GM12875 (cell line): Measurements from ENCODE around the gene EDEM1.

Source experiments
- H3K4me3 ChIP-seq: one replicate; pipeline ENCODE4 v1.5.1; 2011; ENCODE audit warnings: low read depth, low read length, control low read depth
- CTCF ChIP-seq: IDR thresholded peaks from 2 replicates; pipeline ENCODE4 v1.5.1; 2011; ENCODE audit warnings: low read depth, mild to moderate bottlenecking, control low read depth, inconsistent platforms, low read length, moderate library complexity, borderline replicate concordance; ENCODE audit not compliant: insufficient read depth

The EDEM1 gene

DNA sequence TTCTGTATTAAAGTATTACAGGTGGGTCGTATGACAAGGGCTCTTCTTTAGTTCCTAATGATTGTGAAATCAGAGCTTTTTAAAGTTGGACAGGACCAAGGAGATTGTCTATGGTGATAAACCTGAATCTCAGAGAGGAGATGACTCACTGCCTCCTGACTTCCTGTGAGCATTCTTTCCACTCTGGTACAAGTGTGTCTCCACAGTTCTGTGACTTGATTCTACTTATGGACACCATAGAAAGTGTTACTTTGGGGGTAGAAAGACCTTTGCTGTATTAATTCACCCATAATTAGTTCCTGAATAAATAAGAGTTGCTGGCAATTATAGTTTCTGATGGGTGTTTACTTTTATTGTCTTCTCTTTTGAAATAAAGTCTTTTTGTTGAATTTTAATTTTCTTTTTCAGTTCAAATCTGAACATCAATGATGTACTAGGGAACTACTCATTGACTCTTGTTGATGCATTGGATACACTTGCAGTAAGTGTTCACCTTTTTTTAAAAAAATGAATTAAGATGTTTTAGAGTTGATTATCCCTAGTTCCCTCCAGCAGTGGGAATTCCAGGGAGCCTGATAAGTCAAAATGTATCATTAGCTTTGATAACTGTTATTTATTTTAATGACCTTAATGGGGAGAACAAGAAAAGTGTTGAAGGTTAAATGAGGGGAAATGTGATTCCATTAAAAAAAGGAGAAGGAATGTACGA, 7.4 kb downstream of the EDEM1 start:
- H3K4me3 ChIP-seq = no peak overlapping the region
- TF ChIP-seq CTCF = no peak

DNA sequence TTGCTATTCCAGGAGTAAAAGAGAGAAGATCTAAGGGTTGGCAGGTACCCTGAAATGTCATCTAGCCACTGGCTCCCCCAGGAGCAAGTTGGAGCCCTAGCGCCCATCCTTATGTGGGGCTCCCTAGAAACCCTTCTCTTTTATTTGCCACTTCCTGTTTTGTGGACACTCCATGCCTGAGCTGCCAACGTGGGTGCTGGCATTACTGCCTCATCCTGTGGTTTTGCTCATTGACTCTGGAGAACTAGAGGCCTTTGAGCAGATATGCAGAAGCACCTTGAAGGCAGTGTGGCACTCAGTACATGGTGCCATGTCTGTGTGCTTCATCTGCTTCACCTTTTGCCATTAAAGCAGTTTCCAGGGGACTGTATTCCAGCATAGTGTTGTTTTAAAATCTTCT, 8.1 kb downstream of the EDEM1 start:
- no peak for TF ChIP-seq CTCF
- no peak overlapping the region for H3K4me3 ChIP-seq

GRCh38 chr3:5197022-5197421, 9.5 kb downstream of the EDEM1 start:
- no peak for TF ChIP-seq CTCF
- H3K4me3 ChIP-seq = no peak overlapping the region

DNA sequence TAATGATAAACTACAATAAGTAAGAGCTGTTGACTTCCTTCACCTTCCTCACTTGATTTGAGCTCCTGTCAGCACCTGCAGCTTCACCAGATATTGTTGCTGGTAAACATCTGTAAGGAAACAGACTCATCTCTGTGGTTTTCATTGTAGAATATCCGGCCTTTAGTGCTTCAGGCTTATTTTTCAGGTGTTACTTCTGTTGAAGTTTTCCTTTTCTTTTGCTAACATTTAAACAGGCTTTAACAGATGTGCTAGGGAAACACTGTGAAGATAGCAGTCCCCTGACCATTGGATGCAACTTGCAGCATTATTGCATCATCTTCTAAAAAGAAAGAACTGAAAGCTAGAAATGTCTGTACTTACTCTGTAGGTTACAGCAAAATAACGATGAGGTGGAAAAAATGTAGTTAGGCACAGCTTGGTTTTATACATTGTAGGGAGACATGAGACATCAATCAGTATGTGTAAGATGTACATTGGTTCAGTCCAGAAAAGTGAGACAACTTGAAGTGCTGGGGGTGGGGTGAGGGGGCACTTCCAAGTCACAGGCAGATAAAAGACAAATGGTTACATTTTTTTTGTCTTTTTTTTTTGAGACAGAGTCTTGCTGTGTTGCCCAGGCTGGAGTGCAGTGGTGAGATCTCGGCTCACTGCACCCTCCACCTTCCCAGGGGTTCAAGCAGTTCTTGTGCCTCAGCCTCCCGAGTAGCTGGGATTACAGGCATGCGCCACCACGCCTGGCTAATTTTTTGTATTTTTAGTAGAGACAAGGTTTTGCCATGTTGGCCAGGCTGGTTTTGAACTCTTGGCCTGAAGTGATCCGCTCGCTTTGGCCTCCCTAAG, 10.2 kb downstream of the EDEM1 start:
- no peak for TF ChIP-seq CTCF
- no peak overlapping the region for H3K4me3 ChIP-seq

DNA sequence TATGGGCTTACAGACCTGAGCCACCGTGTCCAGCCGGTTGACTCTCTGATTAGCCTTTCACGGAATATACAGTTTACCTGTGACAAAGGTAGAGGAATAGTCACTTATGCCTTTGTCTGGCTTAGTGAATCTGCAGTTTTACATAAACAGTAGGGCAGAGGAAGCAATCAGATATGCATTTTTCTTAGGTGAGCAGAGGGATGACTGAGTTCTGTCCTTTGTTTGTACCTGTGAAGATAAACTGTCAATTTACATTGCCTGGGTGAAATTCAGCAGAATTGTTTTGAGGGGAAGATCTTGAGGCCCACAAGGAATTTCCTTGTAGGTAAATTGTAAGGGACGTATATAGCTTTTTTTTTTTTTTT, 10.8 kb downstream of the EDEM1 start:
- H3K4me3 ChIP-seq = no peak overlapping the region
- no peak for TF ChIP-seq CTCF

DNA sequence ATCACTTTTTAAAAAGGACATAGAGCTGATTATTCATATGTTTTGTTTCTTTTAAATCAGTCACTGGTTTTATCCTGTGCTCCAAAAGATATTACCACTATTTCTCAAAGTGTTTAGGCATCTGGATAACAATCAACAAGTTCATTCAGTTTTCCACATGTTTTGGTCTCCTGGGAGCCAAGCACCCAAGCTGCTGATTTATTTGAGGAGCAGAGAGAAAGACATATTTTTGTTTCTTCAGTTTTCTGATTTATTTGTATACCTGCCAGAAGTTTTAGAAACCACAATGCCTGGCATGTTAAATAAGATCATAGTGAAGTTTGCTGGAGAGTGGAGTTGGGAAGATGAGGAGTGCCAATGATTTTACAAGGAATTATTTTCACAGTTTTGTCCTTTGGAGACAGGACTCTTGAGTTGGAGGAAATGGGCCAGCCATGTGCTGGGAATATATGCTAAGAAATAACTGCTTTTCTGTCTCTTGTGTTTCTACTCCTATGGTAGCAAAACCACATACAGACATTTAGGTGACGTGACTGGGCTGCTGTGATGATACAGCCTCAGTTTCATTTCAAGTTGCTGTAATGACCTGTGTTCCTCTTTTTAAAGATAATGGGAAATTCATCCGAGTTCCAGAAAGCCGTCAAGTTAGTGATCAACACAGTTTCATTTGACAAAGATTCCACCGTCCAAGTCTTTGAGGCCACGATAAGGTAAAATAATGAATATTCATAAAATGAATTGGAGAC, 11.7 kb downstream of the EDEM1 start:
- no peak overlapping the region for H3K4me3 ChIP-seq
- TF ChIP-seq CTCF = no peak
